ENCODE data around the gene SOX10. TPM values are rescaled to one million over a fixed set of nuclear protein-coding genes. Genes with fewer than 3 reads are reported as not detected.
"Not testable (repeated sequence)": the region's sequence is repeated elsewhere in the genome, so short reads cannot be mapped to it uniquely, and the experiment has no call there.

The SOX10 gene
- total RNA-seq, 2 donors from 2014 or later: 1.9 to 3.6 TPM

GRCh38 chr22:37991731-37992442 is 7.5 kb upstream of the SOX10 start:
- DNase-seq: no peak
- intact Hi-C loops (cut with DNase I): no loop called here
- no peak for ATAC-seq

GRCh38 chr22:37990862-37991261 is 6.5 kb upstream of the SOX10 start:
- no peak for ATAC-seq
- DNase-seq: no peak
- intact Hi-C loops (cut with DNase I): no loop called here

GRCh38 chr22:37990301-37990700 is 5.9 kb upstream of the SOX10 start:
- intact Hi-C loops (cut with DNase I): no loop called here
- DNase-seq (no peak), ATAC-seq (peak in 1 of 2 donors; percentile 16)

GRCh38 chr22:37989146-37990045 is 5.0 kb upstream of the SOX10 start:
- intact Hi-C loops (cut with DNase I): no loop called here
- no peak for ATAC-seq
- no peak for DNase-seq

- no peak for DNase-seq
- ATAC-seq: no peak
- intact Hi-C loops (cut with DNase I): no loop called here
These were observed 2.0 kb upstream of the SOX10 start for GRCh38 chr22:37986371-37986770.

- intact Hi-C loops (cut with DNase I): no loop called here
These were observed 1.5 kb upstream of the SOX10 start for GRCh38 chr22:37985751-37986281.

GRCh38 chr22:37985050-37985585 is 763 bp upstream of the SOX10 start:
- intact Hi-C loops (cut with DNase I): no loop called here
- ATAC-seq (no peak), DNase-seq (no peak)

More at GRCh38 chr22:37985751-37986281, 1.5 kb upstream of the SOX10 start:
- DNase-seq: no peak
- peak in 1 of 2 donors; percentile 6 for ATAC-seq

- intact Hi-C loops (cut with DNase I): no loop called here
- ATAC-seq (no peak), DNase-seq (no peak)
These were observed 1.2 kb downstream of the SOX10 start for GRCh38 chr22:37982938-37983859.

GRCh38 chr22:37982151-37982785 is 2.1 kb downstream of the SOX10 start:
- intact Hi-C loops (cut with DNase I): no loop called here
- peak; percentile 36 for DNase-seq
- peak in 1 of 2 donors; percentile 53 for ATAC-seq

- DNase-seq: no peak
- ATAC-seq: peak; percentile 8 to 33
- intact Hi-C loops (cut with DNase I): no loop called here
These were observed 2.9 kb downstream of the SOX10 start for GRCh38 chr22:37981282-37982011.

GRCh38 chr22:37979782-37980181 is 4.6 kb downstream of the SOX10 start:
- intact Hi-C loops (cut with DNase I): no loop called here
- peak in 1 of 2 donors; percentile 18 for ATAC-seq

GRCh38 chr22:37976547-37976946 is 7.8 kb downstream of the SOX10 start:
- DNase-seq (no peak), ATAC-seq (no peak)
- intact Hi-C loops (cut with DNase I): no loop called here

More at GRCh38 chr22:37979782-37980181, 4.6 kb downstream of the SOX10 start:
- DNase-seq: no peak

GRCh38 chr22:37976022-37976421 is 8.3 kb downstream of the SOX10 start:
- intact Hi-C loops (cut with DNase I); DNase-seq; ATAC-seq: not testable (repeated sequence)

- intact Hi-C loops (cut with DNase I): no loop called here
- no peak for ATAC-seq
- no peak for DNase-seq
These were observed 9.2 kb downstream of the SOX10 start for GRCh38 chr22:37975153-37975552.

GRCh38 chr22:37973271-37974170 is 10.8 kb downstream of the SOX10 start:
- intact Hi-C loops (cut with DNase I): no loop called here
- no peak for DNase-seq
- ATAC-seq: no peak

- intact Hi-C loops (cut with DNase I): no loop called here
- DNase-seq (no peak), ATAC-seq (no peak)
These were observed 11.8 kb downstream of the SOX10 start for GRCh38 chr22:37972527-37972926.

Data from left cardiac atrium (tissue), 4 donors.